Midbrain (tissue), 1 donor: Measurements from ENCODE around the gene KRTAP12-3.

Experiments
- DNase-seq: peaks from one replicate; lab custom pipeline; 2025; lab: John Stamatoyannopoulos, UW

KRTAP12-3 gene

GRCh38 chr21:44702973-44703730 is 45.4 kb downstream of the KRTAP12-3 start:
- DNase-seq: no peak

GRCh38 chr21:44703731-44704635 is 46.3 kb downstream of the KRTAP12-3 start:
- DNase-seq: no peak

- DNase-seq: no peak
Observed at GRCh38 chr21:44704636-44705001, 46.9 kb downstream of the KRTAP12-3 start.

- no peak for DNase-seq
Observed at GRCh38 chr21:44706026-44706705, 48.4 kb downstream of the KRTAP12-3 start.

GRCh38 chr21:44706706-44707581 is 49.2 kb downstream of the KRTAP12-3 start:
- no peak for DNase-seq
